Measurements from ENCODE around the gene MKS1. TPM values are rescaled to one million over a fixed set of nuclear protein-coding genes. Genes with fewer than 3 reads are reported as not detected.

The MKS1 gene
- total and polyA plus RNA-seq, 2 of the 8 experiments (the other 6 are each of a cell fraction or from before 2014, with no cell fraction given) = 12.0 to 21.7 TPM

- ChIA-PET POLR2A (ENCODE audit: partially characterized antibody) (interaction anchor here (1.1 to 1.4 kb wide), 2 partner anchors 177 to 184 kb away, joined by 3 to 4 read pairs; no protein-coding TSS in a partner anchor), CTCF (ENCODE audit: partially characterized antibody) (interaction anchor here (1.0 to 11.5 kb wide), 6 partner anchors 45 to 387 kb away, joined by 3 to 71 read pairs (median 3); no protein-coding TSS in a partner anchor)
- Histone ChIP-seq H3K4me3 (ENCODE audit: extremely low read depth in 1 of 4, insufficient read depth in 2 of 4, low read depth in 3 of 4, low read length in 4 of 4) (no peak overlapping the region), H3K9me3 (ENCODE audit: insufficient read depth in 2 of 2, low read depth in 1 of 2, low read length in 1 of 2) (no peaks in the 10 kb centered on the region), H2BK12ac (ENCODE audit: low read depth, low read length) (no peak overlapping the region), H4K5ac (ENCODE audit: insufficient read length, low read depth, low read length) (no peak overlapping the region), H3K4me1 (replicated peaks in 1 of 4; ENCODE audit: control insufficient read depth in 3 of 4, insufficient read depth in 4 of 4, low read length in 3 of 4) (no peaks in the 10 kb centered on the region), H4K91ac (replicated peaks; ENCODE audit: insufficient read length, low read length) (no peak overlapping the region), H3K4ac (replicated peaks; ENCODE audit: insufficient read length, low read depth, low read length) (no peak overlapping the region), H3K79me2 (ENCODE audit: control insufficient read depth in 1 of 2, insufficient read depth in 2 of 2, low read length in 2 of 2) (no peaks in the 10 kb centered on the region), H3K27me3 (replicated peaks in 1 of 4; ENCODE audit: control insufficient read depth in 3 of 4, extremely low read depth in 1 of 4, insufficient read depth in 3 of 4, low read length in 3 of 4) (peaks cover 0 to 4% (median 2%) of the 10 kb centered on the region in 4 experiments; a peak in 1 of 7 replicates), H3K36me3 (ENCODE audit: control insufficient read depth in 2 of 4, insufficient read depth in 4 of 4, low read length in 3 of 4) (no peaks in the 10 kb centered on the region), H2BK120ac (replicated peaks; ENCODE audit: low read depth, low read length) (no peak overlapping the region), H3K56ac (replicated peaks; ENCODE audit: insufficient read length, low read depth, low read length) (no peak overlapping the region), H3K14ac (ENCODE audit: insufficient read length) (no peak overlapping the region), H2AFZ (ENCODE audit: low read length) (no peak overlapping the region), H2BK5ac (ENCODE audit: low read depth, low read length) (no peak overlapping the region), H3K4me2 (ENCODE audit: insufficient read depth in 1 of 2, low read depth in 2 of 2, low read length in 2 of 2) (no peak overlapping the region), H3K27ac (ENCODE audit: low read depth, low read length) (no peak overlapping the region), H3K23ac (ENCODE audit: insufficient read length) (no peak overlapping the region), H3K23me2 (ENCODE audit: low read depth, low read length) (no peaks in the 10 kb centered on the region), H2BK20ac (ENCODE audit: low read length) (no peak overlapping the region), H2BK15ac (ENCODE audit: low read length) (no peak overlapping the region), H4K20me1 (replicated peaks in 1 of 2; ENCODE audit: control insufficient read depth in 1 of 2, insufficient read depth in 2 of 2, low read length in 2 of 2) (peaks cover 0 to 2% of the 10 kb centered on the region in 2 experiments), H3K79me1 (ENCODE audit: low read depth, low read length) (no peaks in the 10 kb centered on the region), H4K8ac (ENCODE audit: extremely low read depth, insufficient read depth, low read length) (no peak overlapping the region), H3K18ac (ENCODE audit: extremely low read depth, low read length) (no peak overlapping the region), H2AK5ac (ENCODE audit: low read depth, low read length) (no peak overlapping the region), H3K9ac (replicated peaks in 1 of 4; ENCODE audit: extremely low read depth in 1 of 4, low read depth in 3 of 4, low read length in 3 of 4) (no peak overlapping the region)
- no peak for DNase-seq (ENCODE audit: low read depth in 1 of 2, low spot score in 2 of 2)
- FAIRE-seq = no peak
- TF ChIP-seq SAP30 (IDR thresholded peaks at IDR 0.05; ENCODE audit: insufficient read depth, insufficient replicate concordance, low read length) (no peak), SP4 (IDR thresholded peaks at IDR 0.05; ENCODE audit: low read length) (no peak), SUZ12 (IDR thresholded peaks at IDR 0.05; ENCODE audit: low read length) (no peak)
- WGBS, 2 experiments (ENCODE audit: extremely low coverage in 1 of 2, insufficient coverage in 1 of 2, insufficient read length in 1 of 2, insufficient replicate concordance in 2 of 2, low coverage in 1 of 2, low lambda C conversion rate in 2 of 2, missing lambda C conversion rate in 1 of 2) = 79% methylated on average over 4 of the region's 4 CpGs; no CpG with 5 or more reads in 1 of the 2 experiments
These were observed 48.4 kb downstream of the MKS1 start for GRCh38 chr17:58170622-58171021.

Measured in H1 (cell line).